GM21528 (cell line): ENCODE data around the gene ZNF764.
"Not testable (repeated sequence)": the region's sequence is repeated elsewhere in the genome, so short reads cannot be mapped to it uniquely, and the experiment has no call there.

Experiments used
- ATAC-seq: cut with Tn5 transposase; IDR thresholded peaks from one replicate; pipeline ENCODE4 v1.9.1; 2021; ENCODE audit warnings: mild to moderate bottlenecking, moderate library complexity; ENCODE audit not compliant: unreplicated experiment, low FRiP score

The ZNF764 gene

DNA sequence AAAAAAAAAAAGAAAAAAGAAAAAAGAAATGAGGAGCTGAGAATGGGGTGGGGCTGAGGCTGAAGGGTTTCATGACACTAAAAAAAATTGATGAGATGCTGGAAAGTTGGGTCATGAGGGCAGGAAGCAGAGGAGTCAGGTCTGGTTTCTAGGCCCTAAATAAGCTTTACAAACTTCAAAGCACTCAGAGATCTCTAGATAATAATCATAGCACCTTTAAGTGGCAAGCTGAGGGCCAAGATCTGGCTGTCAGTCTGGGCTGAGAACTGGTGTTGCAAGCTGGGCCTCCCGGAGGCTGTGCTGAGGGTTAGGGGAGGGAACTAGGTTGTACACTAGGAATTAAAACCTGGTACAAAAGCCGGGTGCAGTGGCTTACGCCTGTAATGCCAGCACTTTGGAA, 6.4 kb downstream of the ZNF764 start:
- ATAC-seq = no peak

DNA sequence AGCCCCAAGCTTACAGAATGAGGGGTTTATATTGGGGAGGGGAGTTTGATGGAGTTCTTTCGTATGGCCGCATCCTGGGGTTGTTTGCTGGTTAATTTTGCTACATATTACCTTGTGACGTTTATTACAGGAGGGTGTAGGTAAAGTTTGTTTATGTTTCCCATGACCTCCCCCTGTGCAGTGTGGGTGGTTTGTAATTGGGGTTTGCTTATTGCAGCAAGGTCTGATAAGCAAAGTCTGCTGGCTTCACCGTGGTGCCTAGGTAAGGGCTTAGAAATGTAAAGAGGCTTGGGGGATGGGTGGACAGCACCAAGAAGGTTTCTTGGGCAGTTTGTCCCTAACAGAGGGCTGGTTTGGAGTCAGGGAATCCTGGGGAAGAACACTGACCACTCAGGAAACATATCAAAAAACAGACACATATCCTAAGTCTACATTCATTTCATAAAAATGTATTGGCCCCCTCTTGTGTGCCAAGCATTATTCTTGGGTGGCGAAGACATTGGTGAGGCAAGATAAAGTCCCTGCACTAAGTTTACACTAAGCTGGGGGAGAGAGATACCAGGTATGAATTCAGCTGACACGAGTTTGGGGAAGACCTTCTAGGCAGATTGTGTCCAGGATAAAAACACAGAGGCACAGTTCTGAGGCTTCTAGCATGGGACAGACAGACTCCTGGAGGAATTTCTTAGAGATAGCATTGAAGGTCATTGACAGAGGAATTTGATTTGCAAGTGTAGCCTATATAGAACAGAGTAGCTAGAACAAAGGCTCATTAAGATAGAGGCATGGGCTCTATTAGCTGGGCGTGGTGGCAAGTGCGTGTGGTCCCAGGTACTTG, 9.5 kb downstream of the ZNF764 start:
- ATAC-seq = no peak

DNA sequence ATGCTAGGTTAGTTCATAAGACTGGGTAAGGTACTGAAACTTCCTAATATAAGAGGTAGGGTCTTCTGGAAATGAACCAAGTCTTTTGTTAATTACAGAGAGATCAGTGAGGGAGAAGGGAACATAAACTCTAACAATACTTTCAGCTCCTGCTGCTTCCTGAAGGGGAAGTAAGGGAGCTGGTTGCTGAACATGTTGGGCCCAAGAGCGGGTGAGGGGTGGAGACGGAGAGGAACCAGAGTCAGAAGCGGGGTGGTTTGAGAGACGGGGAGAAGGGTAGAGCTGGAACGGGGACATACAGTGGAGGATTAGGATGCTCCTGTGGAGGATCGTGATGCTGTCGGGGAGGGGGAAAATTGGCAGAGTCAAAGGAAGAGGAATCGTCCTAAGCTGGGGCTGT, 12.1 kb downstream of the ZNF764 start:
- ATAC-seq = no peak

DNA sequence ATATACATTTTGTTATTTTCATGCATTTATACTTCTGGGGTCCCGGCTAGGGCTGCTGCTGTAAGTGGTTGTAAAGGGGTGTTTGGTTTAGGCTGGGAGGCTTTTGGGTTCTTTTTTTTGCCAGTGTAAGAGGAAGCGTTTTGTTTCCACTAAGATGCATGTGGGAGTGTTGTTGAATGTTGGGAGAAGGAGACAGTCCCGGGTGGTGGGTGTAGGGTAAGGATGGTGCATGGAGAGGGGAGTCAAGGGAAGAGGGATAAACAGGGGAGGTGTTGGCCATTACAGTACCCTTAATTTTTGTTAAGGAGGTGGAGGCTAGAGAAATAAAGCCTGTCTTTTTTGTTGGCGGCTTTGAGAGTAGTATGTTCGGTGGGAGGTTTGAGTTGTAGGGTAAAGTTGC, 15.1 kb downstream of the ZNF764 start:
- no peak for ATAC-seq

DNA sequence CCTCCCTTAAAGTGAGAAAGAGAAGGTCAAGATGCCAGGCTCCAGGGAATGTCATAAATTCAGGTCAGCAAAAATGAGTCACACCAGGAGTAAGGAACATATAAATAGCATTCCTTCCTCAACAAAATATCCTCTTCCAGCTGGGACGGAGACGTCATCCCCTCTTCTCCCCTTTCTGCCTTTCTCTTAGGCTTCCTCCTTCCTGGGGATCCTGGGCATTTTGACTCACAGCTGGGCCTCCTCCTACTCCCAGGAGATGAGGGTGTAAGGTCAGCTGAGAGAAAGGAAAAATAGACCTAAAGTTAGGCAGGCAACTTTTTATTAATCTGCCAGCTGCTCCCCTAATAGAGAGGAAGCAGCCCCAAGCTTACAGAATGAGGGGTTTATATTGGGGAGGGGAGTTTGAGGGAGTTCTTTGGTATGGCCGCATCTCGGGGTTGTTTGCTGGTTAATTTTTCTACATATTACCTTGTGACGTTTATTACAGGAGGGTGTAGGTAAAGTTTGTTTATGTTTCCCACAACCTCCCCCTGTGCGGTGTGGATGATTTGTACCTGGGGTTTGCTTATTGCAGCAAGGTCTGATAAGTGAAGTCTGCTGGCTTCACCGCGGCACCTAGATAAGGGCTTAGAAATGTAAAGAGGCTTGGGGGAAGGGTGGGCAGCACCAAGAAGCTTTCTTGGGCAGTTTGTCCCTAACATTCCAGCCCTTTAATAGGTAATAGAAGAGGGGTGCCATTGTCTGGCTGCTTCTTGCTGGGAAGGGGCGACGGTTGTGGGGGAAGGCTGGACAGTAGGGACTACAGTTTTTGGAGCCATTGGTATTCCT, 16.5 kb downstream of the ZNF764 start:
- ATAC-seq = no peak

DNA sequence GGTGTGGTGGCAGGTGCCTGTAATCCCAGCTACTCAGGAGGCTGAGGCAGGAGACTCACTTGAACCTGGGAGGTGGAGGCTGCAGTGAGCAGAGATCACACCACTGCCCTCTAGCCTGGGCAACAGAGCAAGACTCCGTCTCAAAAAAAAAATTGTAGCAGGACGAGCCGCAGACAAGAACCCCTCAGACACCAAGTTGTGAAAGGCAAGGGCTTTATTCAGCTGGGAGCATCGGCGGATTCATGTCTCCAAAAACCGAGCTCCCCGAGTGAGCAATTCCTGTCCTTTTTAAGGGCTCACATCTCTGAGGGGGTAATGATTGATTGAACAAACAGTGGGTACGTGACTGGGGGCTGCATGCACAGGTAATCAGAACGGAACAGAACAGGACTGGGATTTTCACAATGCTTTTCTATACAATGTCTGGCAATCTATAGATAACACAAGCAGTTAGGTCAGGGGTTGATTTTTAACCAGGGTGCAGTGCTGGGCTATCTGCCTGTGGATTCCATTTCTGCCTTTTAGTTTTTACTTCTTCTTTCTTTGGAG, 17.2 kb downstream of the ZNF764 start:
- ATAC-seq = not testable (repeated sequence)

DNA sequence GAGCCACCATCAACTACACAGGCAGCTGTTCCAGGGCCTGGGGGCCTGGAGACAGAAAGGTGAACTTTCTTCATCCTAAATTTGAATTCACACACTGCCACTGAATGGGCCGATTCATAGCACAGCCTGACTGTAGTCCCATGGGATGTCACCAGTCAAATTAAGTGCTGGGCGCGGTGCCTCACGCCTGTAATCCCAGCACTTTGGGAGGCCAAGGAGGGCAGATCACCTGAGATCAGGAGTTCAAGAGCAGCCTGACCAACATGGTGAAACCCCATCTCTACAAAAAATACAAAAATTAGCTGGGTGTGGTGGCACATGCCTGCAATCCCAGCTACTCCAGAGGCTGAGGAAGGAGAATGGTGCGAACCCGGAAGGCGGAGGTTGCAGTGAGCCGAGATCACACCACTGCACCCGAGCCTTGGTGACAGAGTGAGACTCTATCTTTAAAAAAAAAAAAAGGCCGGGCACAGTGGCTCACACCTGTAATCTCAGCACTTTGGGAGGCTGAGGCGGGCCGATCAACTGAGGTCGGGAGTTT, 18.1 kb downstream of the ZNF764 start:
- not testable (repeated sequence) for ATAC-seq

DNA sequence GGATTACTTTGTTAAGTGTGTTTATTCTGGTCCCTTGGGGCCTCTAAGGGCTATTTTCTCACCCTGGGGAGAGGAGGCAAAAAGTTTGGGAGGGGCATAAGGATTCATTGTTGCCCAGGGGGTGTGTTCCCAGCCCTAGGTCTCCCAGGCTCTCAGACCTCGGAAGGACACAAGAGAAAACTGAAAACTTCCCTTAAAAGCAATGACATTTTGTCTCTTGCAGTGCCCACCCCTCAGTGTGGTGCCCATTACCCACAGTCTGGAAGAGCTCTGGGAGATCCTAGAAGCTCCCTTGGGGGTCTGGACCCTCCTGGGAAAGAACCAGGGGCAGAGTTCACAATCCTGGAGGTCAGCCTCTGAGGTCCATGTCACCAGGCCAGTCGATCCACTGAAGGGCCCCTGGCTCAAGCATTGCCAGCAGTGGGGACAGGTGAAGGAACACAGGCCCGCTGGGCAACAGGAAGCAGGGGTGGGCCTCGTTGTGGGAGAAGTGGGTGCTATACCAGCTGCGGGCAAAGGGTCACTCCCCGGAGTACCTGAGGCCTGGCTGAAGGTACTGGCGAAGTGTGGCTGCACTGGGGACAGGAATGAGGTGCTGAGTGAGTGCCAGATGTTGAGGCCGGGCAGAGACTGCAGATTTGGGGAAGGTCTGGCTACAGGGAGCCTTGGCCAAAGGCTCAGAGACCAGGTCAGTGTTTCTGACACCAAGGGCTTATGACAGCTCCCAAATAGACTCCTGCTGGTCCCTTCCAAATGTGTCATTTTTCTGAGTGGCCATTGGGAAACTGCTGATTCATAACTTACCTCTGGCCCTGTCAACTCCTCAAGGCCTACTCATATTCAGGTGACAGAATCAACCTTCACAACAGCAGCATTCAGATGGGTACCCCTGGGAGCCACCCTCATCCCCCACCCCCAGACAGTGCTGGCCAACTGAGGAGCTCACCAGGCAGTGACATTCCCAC, 18.9 kb downstream of the ZNF764 start:
- ATAC-seq = no peak

DNA sequence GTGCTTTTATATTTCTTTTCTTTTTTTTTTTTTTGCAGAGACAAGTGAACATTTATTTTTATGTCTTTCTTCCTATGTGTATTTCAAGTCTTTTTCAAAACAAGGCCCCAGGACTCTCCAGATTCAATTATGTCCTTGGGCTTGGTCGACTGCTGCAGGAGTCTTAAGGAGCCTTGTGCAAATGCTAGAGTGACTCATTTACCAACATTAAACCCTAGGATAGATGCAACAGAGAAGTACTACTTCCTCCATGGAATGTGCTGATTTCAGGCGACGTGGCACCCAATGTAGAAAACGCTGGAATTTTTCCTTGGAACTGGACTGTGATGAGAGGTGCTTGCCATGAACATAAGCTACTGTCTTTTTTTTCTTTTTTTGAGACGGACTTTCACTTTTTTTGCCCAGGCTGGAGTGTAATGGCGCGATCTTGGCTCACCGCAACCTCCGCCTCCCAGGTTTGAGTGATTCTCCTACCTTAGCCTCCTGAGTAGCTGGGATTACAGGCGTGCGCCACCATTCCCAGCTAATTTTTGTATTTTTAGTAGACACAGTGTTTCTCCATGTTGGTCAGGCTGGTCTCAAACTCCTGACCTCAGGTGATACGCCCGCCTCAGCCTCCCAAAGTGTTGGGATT, 21.7 kb downstream of the ZNF764 start:
- not testable (repeated sequence) for ATAC-seq

DNA sequence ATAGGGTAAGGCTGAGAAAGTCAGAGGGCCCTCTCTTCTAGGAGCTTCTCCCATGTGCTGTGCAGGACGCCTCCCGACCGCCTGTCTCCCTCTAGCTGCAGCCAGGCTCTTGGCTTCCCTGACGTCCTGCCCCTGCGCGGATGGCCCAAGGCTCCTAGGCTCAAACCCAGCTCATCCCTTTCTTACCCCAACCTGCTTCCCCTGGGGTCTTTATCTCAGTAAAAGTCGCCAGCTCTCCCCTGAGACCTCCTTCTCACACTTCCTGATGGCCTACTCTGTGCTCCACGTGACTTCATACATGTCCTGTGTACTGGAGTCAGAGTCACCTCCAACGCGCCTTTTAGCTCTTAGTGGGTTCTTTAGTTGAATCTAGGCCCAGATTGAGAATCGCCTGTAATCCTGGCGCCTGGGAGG, 22.4 kb downstream of the ZNF764 start:
- ATAC-seq = no peak

DNA sequence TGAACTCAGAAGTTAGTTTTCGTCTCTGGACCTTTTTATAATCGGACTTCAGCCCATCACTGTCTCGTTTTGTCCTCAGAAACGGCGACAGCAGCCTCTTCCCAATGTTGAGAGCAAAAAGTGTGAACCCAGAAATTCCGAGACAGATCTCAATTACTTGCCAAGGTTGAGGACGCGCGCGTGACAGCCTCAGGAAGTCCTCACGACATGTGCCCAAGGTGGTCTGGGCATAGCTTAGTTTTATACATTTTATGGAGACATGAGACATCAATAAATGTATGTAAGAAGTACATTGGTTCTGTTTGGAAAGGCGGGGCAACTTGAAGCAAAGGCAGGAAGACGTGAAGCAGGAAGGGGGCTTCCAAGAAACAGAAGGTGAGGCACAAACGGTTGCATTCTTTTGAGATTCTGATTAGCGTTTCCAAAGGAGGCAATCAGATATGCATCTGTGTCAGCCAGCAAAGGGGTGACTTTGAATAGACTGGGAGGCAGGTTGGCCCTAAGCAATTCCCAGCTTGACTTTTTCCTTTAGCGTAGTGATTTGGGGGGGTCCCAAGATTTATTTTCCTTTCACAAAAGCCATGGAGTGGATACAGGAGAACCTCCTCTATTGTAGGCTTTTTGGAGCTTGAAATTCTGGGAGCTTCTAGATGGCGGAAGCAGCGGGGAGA, 22.9 kb downstream of the ZNF764 start:
- ATAC-seq = peak; percentile 18

DNA sequence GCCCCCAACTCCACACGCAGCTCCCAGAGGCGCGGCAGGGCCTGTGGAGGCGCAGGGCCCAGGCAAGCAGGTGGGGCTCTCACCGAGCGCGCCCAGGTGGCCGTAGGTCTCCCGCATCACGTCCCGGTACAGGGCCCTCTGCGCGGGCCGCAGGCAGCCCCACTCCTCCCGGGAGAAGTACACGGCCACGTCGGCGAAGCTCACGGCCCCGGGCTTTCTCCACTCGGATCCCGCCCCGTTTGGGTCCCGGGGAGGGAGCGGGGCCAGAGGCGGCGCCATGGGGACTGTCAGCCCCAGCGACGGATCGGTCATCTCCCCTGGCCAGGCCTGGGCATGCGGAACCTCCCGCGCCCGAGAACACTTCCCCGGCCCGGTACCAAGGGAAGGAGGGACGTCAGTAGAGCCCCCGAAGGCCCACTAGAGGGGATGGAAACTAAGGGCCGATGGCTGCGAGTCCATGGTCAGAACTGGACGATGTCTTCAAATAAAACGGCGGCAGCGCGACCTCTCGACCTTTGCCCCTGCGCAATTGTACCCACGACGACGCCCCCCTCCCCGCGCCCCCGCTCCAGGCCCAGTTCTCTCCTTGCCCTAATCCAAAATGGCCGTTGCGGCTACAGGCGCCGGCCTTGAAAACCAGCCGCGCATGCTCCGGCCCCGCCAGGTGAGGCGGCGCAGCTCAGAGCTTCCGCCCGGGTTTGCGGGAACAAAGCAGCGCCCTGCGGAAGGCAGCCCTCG, 23.6 kb downstream of the ZNF764 start, which contains the start of gene ZNF747:
TSS of gene ZNF747 (minus strand) at position 491 of the 738 bp plus-strand sequence. CDS start at position 312, 179 bp downstream.
- peak; percentile 63 for ATAC-seq

DNA sequence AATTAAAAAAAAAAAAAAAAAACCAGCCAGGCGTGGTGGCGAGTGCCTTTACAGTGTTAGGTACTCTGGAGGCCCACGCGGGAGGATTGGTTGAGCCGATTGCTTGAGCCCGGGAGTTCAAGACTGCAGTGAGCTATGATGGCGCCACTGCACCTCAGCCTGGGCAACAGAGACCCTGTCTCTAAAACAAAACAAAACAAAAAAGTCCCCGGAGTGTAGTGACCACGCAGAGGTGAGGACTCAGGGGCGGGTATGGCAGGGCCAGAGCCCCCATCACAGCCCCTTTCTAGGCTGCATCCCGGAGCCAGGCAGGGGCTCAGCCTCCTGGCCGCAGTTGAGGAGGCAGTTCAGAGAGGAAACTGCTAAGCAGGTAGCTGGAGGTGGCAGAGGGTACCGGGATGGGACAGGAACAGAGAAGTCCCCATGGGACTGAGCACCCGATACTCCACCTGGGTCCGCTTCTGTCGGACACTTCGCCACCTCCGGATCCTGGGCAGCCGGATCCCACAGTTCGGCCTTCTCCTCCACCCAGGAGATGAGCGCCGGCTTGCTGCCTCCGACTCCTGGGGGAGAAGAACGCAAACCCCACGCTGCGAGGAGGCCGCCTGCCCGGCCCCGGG, 24.3 kb downstream of the ZNF764 start:
- ATAC-seq = peak; percentile 17

DNA sequence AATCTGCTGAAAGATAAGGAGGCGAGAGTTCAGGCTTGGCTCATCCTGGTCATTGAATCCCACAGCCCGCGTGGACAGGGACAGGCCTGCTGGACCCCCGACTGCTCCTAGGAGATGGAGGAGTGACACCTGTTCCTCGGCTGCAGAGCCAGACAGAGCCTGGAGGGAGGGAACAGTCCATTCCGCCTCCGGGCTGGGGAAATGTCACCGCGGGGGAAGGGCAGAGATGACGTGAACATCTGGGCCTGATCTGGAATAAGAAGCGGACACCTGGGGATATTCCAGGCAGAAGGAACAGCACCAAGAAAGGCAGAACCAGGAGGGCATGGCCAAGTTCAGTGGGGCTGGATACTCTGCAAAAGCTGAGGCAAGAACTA, 25.0 kb downstream of the ZNF764 start:
- no peak for ATAC-seq

DNA sequence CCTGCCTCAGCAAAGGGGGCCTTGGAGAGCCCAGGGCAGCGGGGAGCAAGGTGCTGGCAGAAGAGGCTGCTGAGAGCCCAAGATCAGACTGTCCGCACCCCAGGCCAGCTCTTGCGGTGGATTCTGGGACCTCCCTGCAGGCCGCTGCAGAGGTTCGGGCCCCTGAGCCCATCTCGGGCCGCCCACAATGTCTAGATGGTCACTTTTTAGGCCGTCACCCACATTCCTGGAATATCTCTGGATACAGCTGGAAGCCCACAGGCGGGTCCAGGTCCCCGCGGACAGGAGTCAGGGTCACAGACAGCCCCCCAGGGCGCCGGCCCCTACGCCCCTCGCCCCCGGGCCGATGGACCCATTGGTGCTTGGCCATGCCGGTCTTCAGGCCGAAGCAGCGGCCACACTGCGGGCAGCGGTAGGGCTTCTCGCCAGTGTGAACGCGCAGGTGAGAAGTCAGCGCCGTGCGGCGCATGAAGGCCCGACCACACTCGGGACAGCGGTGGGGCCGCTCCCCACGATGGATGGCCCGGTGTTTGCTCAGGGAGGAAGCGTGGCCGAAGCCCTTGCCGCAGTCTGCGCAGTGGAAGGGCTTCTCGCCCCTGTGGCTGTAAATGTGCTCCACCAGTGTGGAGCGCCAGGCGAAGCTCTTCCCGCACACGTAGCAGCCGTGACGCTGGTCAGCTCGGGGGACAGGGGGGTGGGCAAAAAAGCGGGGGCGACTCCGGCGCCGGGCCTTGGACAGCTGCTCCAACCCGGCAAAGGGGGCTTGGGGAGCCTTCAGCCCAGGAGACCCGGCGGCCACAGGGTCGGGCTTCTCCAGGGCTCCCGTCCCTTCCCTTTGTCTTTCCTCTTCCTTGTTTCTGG, 25.7 kb downstream of the ZNF764 start:
- ATAC-seq = no peak

DNA sequence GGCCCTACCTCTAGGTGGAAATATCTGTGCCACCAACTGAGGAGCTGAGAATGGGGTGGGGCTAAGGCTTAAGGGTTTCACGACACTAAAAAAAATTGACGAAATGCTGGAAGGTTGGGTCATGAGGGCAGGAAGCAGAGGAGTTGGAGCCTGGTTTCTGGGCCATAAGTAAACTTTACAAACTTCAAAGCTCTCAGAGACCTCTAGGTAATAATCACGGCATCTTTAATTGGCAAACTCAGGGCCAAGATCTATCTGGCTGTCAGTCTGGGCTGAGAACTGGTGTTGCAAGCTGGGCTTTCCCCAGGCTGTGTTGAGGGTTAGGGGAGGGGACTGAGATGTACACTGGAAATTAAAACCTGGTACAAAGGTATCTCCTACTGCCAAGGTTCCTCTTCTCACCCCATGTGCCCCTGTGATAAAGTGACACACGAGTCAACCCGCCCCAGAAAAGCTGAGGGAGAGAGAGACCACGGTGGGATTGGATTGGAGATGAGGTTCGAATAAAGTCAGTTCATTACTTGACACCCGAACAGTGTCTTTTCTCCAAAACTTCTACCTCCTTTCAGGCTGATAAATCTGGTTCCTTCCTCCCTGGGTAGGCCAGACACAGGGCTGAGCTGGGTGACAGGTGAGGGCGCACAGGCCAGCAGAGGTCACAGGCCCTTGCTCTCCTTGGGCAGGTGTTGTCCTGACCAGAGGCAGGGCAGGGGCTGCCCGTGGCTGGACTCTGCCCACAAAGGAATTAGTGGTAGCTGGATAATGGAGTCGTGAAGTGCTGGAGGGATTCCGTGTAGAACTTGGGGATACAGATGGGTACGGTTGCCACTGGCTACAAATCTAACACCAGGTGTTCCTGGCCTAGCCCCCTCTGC, 27.8 kb downstream of the ZNF764 start:
- ATAC-seq = no peak
